Stimulated activated CD8-positive, alpha-beta memory T cell treated with anti-CD3 and anti-CD28 coated beads, Interleukin-4, amount 100 ng/mL, for 24 hours (primary cell): ENCODE data around the gene FARP1.

Experiments used
- DNase-seq: peaks from one replicate; pipeline ENCODE4 v3.0.0-alpha.2; 2020; ENCODE audit warnings: low read depth

The FARP1 gene

DNA sequence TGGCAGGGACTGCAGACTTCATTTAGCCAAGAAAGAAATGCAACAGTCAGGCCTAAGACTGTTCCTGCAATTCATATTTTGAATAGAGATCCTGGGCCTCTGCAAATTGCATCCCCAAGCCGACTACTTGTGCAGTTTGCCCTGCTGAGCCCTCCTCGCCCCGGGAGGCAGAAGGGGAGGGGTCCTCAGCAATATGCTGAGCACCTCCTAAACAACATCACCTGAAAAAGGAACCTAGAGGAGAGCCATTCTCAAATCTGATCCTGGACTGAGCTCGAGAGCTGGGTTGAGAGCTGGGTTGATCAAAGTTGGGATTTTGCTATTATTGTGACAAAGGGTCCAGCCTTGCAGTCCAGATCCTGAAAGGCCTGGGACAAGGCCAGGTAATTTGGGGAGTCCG, 304.2 kb downstream of the FARP1 start:
- DNase-seq, result no peak

DNA sequence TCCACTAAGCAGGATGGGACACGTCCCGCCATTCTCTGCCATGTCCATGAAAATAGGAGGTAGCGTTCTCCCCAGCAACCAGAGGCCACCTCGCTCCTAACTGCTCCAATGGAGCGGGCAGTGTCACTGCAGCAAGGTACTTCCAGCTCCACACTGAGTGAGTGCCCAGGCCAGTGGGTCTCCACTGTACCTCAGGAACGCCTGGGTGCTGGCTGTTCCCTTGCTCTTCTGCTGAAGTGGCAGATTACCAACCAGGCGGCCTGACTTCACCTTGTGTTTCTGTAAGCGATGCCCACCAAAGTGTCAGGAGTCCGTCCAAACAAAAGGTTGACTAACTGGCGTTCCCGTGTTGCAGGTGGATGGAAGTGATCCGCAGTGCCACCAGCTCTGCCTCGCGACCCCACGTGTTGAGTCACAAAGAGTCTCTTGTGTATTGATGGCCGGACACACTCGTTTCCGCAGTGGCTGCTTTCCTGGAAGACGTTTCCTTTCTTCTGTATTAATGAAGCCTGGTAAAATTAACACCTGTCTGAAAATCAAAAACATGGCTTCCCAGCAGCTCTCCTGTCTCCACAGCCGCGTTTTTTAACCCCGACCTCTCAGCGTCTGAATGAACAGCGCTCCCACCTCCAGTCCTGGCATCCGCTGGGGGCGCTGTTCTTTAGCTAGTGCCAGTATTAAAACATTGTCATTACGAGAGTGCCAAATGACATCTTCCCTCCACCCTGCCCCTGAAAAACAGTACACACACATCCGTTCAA, 305.2 kb downstream of the FARP1 start:
- no peak for DNase-seq

DNA sequence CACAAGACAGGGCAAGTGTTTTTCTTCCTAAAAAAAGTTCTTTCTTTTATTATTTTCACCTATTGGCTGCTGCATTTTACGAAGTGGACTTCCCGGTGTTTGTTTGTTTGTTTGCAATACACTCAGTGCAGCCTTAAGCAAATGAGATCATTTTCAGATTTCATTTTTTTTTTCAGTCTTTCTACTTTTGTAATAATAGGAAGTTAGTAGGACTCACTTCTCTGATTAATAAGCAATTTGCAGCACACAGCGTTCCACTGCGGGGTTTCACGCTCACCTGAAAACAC, 305.7 kb downstream of the FARP1 start:
- no peak for DNase-seq

DNA sequence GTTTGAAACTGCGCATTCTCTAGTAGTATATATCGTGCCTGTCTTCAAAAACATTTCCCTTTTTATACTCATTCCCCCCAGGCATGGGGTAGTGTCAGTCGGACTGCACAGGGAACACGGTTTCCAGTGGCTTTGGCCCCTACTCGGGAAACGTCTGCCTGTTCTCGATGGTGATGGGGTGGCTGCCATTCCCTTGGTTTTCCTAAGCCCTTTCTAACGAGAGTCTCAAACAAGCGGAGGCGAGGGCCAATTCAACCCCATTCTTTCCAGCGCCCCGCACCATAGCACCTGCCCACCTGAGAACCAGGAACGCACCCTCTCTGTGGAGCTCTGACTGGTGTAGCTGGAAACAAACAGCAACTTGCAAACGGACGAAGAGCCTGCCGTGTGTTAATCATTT, 306.4 kb downstream of the FARP1 start:
- DNase-seq, result no peak

DNA sequence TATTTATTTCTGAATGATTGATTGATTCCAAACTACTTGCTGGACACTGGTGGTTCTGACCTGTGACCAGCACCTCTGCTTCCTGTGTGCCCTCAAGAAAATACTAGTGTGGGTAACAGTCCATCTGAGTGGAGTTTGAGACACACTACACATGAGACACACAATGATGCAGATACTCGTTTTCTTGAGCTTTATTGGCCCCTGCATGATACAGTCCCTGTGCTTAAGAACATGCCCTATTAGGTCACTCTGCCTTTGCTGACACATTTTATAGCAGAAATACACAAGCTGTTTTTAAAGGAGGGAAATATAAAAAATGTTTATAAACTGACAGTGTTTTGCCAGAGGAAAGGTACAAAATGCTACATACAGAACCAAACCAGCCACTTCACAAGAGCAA, 307.1 kb downstream of the FARP1 start:
- no peak for DNase-seq

DNA sequence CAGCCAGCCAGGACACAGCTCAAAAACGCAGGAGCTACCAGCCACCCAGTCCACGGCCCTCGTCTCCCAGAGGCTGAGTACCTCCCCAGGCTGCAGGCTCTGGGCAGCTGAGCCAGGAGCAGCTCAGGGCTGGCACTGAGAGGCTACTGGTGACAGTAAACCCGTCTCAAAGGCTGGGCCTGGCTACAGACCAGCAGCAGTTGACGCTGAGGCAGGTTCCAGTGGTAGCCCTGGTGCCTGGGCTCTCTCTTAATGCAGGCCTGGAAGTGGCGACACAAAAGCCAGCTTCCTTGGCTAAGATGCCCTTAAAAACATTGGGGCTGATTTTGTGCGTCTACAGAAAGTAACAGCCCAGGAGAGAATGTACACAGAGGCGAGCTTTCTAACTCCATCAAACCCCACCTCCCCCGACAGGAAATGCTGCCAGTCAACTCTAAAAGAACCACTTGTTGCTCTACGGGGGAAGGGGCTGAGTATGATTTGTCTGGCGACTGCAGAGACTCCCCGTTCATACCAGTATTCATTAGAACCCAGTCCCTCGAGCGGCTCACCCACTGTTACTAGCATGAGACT, 307.7 kb downstream of the FARP1 start:
- no peak for DNase-seq

DNA sequence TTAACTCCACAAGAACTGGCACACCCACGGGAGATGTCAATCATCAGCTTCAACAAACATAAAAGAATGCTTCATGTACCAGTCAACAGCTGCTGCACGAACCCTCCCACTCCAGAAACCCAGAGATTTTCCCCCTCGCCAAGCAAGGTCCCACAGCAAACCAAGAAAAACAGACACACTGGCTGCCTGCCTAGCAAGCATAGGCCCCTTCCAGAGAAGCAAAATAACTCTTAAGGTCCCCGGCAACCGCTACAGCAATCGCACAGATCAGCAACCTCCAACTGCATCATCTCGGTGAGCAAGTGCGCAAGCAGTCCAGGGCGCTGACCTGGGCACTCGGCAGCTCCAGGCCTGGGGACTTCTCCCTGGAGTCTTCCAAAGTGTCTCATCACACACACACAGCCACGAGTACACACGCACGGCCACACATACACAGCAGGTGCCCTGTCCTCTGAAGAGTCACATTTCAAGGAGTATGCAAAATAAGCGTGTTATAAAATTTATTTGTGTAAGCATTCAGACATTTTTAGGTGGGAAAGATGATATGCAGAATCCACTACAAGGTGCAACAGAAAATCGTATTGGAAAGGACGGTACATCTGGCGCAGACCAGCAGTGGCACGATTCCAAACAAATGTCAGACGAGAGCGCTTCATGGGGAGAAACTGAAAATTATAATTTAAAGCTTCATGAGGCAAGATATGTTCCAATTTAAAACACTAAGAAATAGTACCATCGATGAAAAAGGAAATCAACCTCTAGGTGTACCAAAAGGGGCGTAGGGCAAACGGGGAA, 309.0 kb downstream of the FARP1 start:
- no peak for DNase-seq

DNA sequence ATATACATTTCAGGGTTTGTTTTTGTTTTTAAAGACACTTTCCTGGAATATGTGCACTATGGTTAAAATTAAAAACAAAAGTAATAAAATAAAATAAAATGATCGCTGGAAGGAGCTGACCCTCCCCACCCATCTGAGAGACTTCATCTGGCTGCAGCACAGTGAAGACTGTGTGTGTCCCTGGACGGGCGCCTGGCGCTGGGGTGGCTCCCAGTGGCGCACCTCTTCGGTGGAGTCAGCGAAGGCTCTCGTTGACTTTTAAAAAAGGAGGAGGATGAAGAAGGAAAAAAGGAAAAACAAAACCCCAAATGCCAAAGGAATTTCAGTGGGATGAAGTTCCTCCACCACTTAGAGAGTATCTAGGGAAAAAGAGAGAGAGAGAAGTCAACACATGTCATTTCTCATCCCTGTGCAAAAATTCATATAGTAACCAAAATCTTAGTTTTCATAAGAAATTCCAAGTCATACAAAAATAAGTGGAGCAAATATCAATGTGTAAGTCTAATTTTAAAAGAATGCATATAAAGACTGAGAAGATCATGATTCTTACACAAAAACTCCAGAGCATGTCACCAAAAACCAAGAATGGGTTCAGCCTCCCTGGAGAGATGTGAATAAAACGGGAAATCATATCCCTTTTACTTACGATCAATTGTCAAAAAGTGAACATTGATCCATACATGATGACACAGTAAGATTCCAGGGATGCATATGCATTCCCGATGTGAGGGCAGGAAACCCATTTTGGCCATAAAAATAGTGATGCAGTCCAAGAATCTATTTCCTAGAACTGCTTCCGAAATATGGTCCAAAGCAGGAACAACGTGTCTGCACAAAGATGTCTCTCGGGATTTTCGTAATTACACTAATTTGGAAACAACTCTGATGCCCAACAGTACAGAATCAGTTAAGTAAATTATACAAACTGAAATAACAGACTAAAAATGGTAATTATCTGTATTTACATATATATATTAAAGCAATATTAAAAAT, 310.3 kb downstream of the FARP1 start:
- DNase-seq, result no peak

DNA sequence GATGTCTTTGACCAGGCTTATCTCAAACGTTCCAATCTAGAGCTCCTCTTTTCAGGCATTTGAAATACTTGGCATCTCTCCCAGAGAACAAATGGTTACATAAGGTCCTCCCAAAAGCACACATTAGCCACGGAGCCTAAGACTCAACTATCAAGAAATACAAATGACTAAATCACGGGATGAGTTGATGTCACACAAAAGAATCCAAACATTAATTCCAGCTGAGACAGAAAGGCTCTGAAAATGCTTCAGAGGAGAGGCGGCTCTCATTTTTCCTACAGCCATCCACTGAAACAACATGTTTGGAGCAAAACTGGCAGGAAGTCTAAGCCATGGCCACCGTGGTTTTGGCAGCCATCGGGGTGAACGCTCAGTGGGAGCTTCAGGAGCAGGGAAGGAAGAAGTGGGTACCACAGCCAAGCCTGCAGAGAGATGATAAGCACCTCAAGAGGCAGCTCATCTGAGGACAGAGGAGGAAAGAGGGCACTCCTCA, 311.5 kb downstream of the FARP1 start:
- DNase-seq, result no peak

DNA sequence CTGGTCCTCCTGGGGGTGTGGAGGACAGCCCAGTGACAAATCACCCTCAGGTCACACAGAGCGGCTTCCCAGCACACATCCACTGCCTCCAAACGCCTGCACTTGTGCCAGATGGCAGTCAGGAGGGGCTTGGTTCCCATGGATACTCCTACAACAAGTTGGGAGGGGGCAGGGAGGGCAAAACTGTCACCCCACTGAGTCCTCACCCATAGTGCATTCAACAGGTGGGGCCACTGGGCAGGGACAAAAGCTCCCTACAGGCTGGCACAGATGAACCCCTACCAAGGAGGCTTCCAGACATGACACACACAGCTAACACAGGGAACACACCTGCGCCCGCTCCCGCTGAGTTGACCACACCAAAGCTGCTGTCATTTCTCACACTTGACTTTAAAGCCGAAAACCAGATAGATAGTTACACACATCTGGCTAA, 313.5 kb downstream of the FARP1 start:
- DNase-seq, result no peak

DNA sequence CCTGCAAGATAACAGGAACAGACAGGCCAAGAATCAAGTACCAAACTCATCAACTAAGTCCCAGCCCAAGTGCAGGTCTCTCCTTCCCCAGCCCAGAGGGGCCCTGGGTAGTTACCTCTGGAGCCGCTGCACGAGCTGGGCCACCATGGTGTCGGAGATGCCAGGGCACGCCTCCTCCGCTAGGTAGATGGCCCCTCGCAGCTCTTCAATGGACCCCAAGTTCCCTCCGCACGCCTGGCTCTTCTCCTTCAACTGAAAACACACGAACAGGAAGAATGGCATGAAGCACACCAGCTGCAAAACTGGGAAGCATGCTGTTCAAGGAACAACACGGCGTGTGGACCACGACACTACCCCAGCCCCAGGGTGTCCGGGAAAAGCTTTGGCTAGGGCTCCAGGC, 314.2 kb downstream of the FARP1 start:
- DNase-seq, result no peak

DNA sequence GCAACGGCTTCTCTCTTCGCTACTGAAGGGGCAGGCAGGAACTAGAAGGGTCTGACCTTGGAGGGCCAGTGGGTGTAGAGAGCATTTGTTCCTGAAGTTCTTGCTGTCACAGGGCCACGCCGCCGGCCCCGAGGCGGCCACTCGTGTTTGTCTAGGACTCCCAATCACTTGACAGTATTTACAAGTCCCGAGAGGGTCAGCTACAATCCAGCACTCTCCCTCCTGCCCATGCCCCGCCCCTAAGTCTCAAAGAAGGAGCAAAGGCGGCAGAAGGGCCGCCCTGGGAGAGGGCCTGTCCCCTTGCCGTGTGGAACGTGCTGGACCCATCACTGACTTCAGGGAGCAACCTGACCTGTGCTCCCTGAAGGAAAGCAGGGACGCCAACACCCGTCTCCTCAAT, 315.5 kb downstream of the FARP1 start:
- DNase-seq, result no peak

DNA sequence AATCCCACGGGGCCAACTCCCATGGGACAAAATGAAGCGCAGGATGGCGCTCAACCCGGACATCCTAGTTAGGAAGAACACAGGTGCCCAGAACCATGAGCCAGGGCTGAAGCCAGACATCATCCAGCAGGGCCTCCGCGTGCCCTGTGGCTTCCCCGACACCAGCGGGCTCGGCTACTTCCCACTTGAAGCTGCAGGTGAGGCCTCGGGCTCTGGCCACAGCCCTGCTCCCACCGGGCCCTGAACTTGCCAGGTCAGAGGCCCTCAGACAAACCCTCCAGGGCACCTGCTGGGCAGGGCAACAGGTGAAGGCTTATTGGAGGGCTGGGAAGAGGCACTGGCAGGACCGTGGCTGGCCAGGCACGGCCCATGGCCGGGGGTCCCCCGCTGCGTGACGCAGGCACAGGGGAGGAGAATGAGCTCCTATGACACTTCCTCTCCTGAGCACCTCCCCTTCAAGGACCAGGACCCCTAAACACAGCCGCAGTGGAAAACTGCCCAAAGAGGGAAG, 316.3 kb downstream of the FARP1 start:
- DNase-seq, result no peak

DNA sequence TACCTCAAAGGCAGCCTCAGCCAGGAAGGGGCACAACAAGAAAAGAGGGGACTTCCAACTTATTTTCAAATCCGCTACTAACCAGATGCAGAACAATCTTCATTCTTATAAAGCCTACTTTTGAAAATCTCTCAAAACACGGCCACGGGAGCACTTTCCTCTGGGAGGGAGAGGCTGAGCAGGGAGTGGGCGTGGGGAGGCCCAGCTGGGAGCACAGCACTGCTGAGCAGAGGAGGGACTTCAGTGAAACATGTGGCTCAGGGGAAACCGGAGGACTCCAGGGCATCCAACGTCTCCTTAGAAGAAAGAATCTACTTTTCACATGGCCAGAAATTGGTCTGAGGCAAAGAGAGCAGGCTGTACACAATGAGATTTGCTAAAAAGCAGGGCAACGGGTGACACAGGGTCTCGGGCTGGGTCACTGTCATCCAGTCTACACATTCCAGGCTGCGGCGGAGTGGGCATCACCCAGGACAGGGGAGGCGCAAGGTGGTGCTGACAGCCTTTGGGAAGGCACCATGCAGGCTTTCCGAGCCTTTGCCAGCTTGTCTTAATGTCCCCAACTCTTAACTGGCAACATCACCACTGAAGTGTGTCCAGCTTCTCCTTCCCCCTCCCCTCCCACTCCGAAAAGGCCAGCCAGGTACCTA, 317.0 kb downstream of the FARP1 start:
- DNase-seq, result no peak

DNA sequence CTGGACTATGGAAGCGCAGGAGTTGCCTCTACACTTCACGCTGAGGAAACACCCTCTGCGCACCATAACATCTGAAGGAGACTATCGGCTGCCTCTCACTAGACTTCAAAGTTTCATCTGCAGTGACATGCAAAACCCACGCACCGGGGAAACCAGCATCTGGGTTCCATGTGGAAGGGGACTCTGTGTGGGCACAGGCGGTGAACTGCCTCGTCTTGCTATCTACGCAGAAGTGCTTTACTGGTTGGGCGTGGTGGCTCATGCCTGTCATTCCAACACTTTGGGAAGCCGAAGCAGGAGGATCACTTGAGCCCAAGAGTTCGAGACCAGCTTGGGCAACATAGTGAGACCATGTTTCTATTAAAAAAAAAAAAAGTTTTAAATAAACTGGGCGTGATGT, 317.6 kb downstream of the FARP1 start:
- no peak for DNase-seq

DNA sequence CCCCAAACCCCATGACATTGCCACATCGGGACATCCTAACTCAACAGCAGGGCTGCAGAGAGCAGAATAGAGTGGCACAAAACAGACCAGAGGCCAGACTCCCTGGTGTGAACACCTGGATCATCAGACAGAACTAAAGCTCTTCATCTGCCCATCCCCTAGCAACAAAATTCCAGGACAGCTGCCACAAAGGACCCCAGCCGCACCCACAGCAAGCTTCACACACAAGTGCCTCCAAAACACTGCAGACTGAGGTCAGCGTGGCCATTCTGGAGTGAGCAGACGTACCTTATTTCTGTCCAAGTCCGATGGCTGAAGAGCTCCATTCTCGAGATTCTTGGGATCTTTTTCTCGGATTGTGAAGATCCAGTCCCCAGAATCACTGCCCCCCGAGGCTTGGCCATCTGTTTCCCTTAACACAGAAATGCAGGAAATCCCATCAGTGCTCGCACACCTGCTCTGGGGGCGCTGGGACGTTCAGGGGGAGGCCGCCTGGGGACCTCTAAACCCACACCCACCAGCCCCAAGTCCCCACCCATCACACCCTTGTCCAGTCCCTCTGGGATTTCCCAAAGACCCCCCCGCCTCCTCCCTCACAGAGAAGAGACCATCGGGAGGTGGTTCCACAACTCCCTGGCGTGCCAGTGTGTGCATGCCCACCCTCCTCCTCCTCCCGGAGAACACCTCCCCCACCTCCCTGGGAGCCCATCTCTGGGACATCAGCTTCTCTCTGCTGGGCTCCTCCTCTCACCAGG, 318.8 kb downstream of the FARP1 start:
- DNase-seq, result no peak

DNA sequence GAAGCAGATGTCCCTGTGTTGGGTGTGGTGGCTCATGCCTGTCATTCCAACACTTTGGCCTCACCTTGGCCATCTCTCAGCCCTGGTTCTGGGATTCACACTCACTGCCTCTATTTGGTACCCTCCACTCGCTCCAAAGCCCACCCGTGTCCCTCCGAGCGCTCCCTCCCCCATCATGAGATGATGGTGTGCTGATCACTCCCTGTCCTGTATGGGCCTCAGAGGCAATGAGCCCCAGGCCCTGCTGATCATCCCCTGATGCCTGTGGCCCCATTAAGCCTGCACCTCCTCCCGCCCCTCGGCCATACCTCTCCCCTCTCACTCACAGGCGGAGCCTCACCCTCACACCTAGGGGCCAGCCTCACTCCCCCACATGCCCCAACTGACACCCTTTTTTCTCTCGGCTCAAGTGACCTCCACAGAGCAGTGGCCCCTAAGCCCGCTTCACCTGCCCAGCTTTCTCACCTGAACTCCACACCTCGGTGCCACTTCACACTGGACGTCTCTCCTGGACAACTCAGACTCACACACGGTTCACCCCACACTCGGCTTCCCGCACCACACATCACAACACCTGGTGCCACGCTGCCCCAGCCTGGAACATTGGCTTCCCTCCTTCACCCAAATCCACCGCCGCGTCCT, 319.5 kb downstream of the FARP1 start:
- DNase-seq, result no peak

DNA sequence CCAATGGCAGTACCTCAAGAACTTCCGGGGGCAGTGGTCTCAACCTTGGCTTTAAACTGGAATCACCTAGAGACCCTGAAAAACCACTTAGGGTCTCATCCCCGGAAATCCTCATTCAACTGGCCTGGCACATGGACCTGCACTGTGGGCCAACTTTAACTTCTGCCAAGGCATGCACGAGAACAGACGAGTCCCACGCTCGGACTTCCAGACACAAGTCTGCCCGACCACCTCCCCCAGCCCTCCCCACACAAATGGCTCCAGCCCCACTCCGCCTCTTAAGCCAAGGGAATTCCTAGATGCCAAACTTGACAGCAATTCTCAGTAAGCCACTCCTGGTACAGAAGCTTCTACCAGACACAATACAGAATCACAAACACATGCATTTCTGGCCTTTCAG, 320.1 kb downstream of the FARP1 start:
- no peak for DNase-seq

DNA sequence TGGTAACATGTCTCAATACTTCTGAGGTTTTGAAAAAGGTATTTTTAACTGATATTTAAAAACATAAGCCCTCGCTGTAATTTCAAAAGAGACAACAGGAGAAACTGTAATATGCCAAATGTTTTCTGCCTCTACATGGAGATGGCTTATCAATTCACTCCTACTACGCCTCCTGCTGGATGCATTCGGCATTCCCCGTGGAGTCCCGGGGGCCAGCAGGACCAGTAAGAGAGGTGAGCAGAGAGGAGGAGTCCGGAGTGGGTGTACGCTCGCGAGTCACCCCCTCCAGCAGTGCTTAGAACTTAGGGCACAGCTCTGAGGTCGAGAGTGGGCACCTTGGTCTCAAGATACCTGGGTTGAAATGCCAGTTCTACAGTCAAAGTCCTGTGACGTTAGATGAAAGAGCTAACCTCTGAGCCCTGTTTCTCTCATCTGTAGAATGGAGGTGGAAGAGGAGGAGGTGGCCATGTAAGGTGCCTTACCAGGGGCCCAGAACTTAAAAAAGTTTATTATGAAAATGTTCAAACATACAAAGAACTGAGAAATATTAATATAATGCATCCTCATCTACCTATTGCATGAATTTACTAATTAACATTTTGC, 323.8 kb downstream of the FARP1 start:
- no peak for DNase-seq
